HUES48 (cell line): ENCODE data around the gene HOXD12.
A peak's percentile ranks its signal among the peaks of the same experiment; 100 is the strongest.

Source experiments
- H3K27ac ChIP-seq: one replicate; pipeline ENCODE4 v1.7.0; 2013; ENCODE audit warnings: low read depth, low read length, inconsistent platforms
- H3K27me3 ChIP-seq: 2 replicates; pipeline ENCODE4 v1.6.1; 2013; ENCODE audit warnings: mild to moderate bottlenecking, low read length; ENCODE audit not compliant: control insufficient read depth, insufficient read depth
- H3K36me3 ChIP-seq: 2 replicates; pipeline ENCODE4 v1.6.1; 2013; ENCODE audit warnings: low read length; ENCODE audit not compliant: control insufficient read depth, insufficient read depth
- H3K4me1 ChIP-seq: 2 replicates; pipeline ENCODE4 v1.6.1; 2013; ENCODE audit warnings: mild to moderate bottlenecking, low read length; ENCODE audit not compliant: control insufficient read depth, insufficient read depth
- H3K4me3 ChIP-seq: 2 replicates; pipeline ENCODE4 v1.5.1; 2013; ENCODE audit warnings: mild to moderate bottlenecking, low read depth, low read length
- H3K9ac ChIP-seq: 2 replicates; pipeline ENCODE4 v1.6.1; 2013; ENCODE audit warnings: mild to moderate bottlenecking, low read depth, low read length, moderate library complexity
- H3K9me3 ChIP-seq: 2 replicates; pipeline ENCODE4 v1.6.1; 2013; ENCODE audit warnings: low read length; ENCODE audit not compliant: control insufficient read depth, insufficient read depth

Gene HOXD12

GRCh38 chr2:176088048-176088936 lies 11.3 kb upstream of the HOXD12 start:
- peaks cover 99% of the 10 kb centered on the region for H3K27me3 ChIP-seq
- H3K9ac ChIP-seq: no peak overlapping the region
- H3K27ac ChIP-seq: no peak overlapping the region
- H3K4me1 ChIP-seq: peaks cover 23% of the 10 kb centered on the region
- H3K36me3 ChIP-seq: no peaks in the 10 kb centered on the region
- peak overlapping the region; percentile 41 for H3K4me3 ChIP-seq
- no peaks in the 10 kb centered on the region for H3K9me3 ChIP-seq

GRCh38 chr2:176088937-176089842 lies 10.4 kb upstream of the HOXD12 start:
- Histone ChIP-seq H3K27me3 (peaks cover 99% of the 10 kb centered on the region), H3K4me1 (peaks cover 27% of the 10 kb centered on the region), H3K9ac (no peak overlapping the region), H3K4me3 (no peak overlapping the region), H3K27ac (no peak overlapping the region), H3K36me3 (no peaks in the 10 kb centered on the region), H3K9me3 (no peaks in the 10 kb centered on the region)

DNA sequence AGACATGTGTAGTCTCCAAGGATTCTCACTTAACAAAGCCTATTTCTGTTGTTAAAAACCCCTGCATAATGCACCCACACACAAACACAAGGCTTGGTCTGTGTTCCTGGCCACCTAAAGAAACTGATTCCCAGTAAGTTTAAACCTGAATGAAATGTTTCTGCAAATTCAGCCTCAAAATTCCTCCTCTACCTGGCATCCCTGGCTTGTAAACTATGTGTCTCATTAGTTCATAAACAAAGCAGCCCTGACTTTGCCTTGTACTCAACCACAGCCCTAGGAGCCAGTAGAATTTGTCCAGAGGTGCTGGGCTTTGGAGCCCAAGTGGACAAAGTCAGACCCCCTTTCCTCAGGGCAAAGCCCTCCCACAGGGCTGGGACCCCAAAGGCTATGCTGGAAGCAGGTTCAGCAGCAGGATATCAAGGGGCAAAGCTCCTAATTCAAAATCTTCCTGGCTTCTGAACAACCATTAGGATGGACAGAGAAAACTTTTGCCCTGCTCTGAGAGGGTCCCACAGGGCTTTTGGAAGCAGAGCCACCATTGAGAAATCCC lies 9.7 kb upstream of the HOXD12 start:
- Histone ChIP-seq H3K9me3 (no peaks in the 10 kb centered on the region), H3K4me3 (no peak overlapping the region), H3K9ac (no peak overlapping the region), H3K27me3 (peaks cover 99% of the 10 kb centered on the region), H3K36me3 (no peaks in the 10 kb centered on the region), H3K4me1 (peaks cover 27% of the 10 kb centered on the region), H3K27ac (no peak overlapping the region)

- H3K27me3 ChIP-seq: peaks cover 99% of the 10 kb centered on the region
- no peak overlapping the region for H3K9ac ChIP-seq
- no peaks in the 10 kb centered on the region for H3K36me3 ChIP-seq
- H3K9me3 ChIP-seq: no peaks in the 10 kb centered on the region
- H3K4me3 ChIP-seq: no peak overlapping the region
- H3K27ac ChIP-seq: no peak overlapping the region
- H3K4me1 ChIP-seq: peaks cover 23% of the 10 kb centered on the region
Observed at GRCh38 chr2:176090862-176091261, 8.7 kb upstream of the HOXD12 start.

DNA sequence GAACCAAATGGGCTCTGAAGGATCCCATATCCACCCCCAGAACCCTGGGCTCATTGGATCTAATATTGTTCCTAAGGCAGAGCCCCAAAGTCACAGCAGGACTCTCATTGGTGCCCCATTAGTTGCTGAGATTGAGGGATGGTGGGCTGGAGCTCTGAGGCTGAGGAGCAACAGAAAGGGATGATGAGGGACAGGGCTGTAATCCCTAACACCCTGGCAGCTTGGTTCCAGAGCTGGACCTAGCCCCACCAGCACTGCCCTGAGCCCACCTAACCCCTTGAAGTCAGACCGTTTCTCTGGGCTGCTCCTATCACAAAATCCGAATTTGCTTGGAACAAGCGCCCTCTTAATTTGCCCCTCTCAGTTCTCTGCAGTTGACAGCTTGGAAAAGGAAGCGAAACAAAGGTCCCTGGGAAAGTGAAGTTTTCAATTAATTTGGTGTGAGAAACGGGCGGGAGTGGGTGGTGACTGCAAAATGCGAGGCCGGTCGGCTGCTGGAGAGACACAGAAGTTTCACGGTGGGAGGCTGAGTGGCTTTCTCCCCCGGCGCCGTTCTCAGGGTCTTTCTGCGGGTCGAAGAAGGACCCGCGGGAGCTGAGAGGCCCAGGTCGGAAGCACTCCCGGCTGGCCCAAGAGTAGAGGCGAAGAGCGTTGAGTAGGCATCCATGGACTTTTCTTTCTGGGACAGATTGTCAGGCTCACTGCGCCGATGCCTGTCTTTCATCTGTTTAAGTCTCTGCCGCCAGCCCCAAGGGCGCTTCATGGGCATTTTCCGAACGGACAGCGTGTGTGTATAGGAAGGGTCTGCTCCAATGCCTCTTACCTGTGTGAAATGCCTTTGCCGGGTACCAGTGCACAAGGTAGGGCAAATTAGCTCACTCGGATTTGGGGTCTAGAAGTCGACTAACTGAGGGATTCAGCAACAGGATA lies 8.0 kb upstream of the HOXD12 start:
- Histone ChIP-seq H3K9ac (no peak overlapping the region), H3K4me1 (peaks cover 29% of the 10 kb centered on the region), H3K9me3 (no peaks in the 10 kb centered on the region), H3K27me3 (peaks cover 99% of the 10 kb centered on the region), H3K4me3 (no peak overlapping the region), H3K36me3 (no peaks in the 10 kb centered on the region), H3K27ac (no peak overlapping the region)

GRCh38 chr2:176092270-176093144 lies 7.1 kb upstream of the HOXD12 start, which contains the start of gene HOXD13:
TSS of gene HOXD13 (plus strand) at chr2:176092721. CDS start at chr2:176092891, 170 bp downstream.
- Histone ChIP-seq H3K9ac (no peak within 1 kb of the TSS), H3K4me1 (peaks cover 33% of the 10 kb centered on the region), H3K36me3 (no peaks in the 10 kb centered on the region), H3K4me3 (peak within 1 kb of the TSS; percentile 45), H3K27me3 (peaks cover 99% of the 10 kb centered on the region), H3K27ac (no peak within 1 kb of the TSS), H3K9me3 (no peaks in the 10 kb centered on the region)

DNA sequence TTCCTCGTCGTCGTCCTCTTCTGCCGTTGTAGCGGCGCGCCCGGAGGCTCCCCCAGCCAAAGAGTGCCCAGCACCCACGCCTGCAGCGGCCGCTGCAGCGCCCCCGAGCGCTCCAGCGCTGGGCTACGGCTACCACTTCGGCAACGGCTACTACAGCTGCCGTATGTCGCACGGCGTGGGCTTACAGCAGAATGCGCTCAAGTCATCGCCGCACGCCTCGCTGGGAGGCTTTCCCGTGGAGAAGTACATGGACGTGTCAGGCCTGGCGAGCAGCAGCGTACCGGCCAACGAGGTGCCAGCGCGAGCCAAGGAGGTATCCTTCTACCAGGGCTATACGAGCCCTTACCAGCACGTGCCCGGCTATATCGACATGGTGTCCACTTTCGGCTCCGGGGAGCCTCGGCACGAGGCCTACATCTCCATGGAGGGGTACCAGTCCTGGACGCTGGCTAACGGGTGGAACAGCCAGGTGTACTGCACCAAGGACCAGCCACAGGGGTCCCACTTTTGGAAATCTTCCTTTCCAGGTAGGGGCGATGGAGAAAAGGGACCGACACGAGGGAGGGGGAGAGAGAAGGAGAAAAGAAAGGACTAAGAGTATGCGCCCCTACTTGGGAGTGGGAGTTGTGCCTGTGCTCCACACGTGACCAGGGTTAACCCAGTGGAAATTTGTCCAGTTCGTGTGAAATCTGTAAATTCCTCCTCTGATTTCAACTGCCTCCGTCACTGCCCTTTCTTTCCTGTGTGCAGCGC lies 6.3 kb upstream of the HOXD12 start:
- peaks cover 99% of the 10 kb centered on the region for H3K27me3 ChIP-seq

DNA sequence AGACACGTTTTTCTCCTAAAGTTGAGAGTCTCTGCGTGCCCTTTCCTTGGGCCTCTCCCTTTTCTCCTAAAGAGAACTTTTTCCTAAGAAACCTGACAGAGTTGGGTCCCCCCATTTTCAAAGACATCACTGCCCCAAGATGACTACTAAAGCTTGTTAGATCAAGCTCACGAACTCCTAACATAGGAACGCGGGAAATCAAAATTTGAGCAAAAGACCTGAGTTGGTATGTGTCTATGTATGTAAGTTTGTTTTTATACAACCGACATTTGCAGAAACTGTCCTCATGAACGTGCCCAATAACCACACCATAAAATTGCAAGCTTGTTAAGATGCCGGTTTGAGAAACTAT lies 5.7 kb upstream of the HOXD12 start:
- H3K4me1 ChIP-seq: peaks cover 33% of the 10 kb centered on the region
- H3K36me3 ChIP-seq: no peaks in the 10 kb centered on the region
- H3K9ac ChIP-seq: no peak overlapping the region
- H3K9me3 ChIP-seq: no peaks in the 10 kb centered on the region
- no peak overlapping the region for H3K27ac ChIP-seq
- H3K27me3 ChIP-seq: peaks cover 99% of the 10 kb centered on the region
- no peak overlapping the region for H3K4me3 ChIP-seq

More for the DNA sequence above, 6.3 kb upstream of the HOXD12 start:
- H3K27ac ChIP-seq: no peak overlapping the region
- H3K4me3 ChIP-seq: peak overlapping the region; percentile 45
- no peak overlapping the region for H3K9ac ChIP-seq
- H3K9me3 ChIP-seq: no peaks in the 10 kb centered on the region
- H3K36me3 ChIP-seq: no peaks in the 10 kb centered on the region
- H3K4me1 ChIP-seq: peaks cover 32% of the 10 kb centered on the region

- Histone ChIP-seq H3K4me3 (no peak overlapping the region), H3K9ac (no peak overlapping the region), H3K9me3 (no peaks in the 10 kb centered on the region), H3K36me3 (no peaks in the 10 kb centered on the region), H3K4me1 (peaks cover 32% of the 10 kb centered on the region), H3K27ac (no peak overlapping the region), H3K27me3 (peaks cover 99% of the 10 kb centered on the region)
Observed at GRCh38 chr2:176094349-176094748, 5.2 kb upstream of the HOXD12 start.
